Liver (tissue), 9 donors: Measurements from ENCODE around the gene MCTP1. TPM values are rescaled to one million over a fixed set of nuclear protein-coding genes. Genes with fewer than 3 reads are reported as not detected.

Experiments used
- DNase-seq: peaks from one replicate; pipeline ENCODE4 v3.0.0-alpha.2; 2017; ENCODE audit warnings: low spot score
- H3K27ac ChIP-seq, 2 donors: one replicate each; pipeline ENCODE4 v1.7.0; 2013; ENCODE audit warnings: inconsistent platforms in 2 of 2, low read length in 2 of 2, control low read depth in 1 of 2, low read depth in 1 of 2, mild to moderate bottlenecking in 1 of 2
- H3K27me3 ChIP-seq, 4 donors: one replicate each; pipeline versions ENCODE4 v1.6.1 to v1.7.0; 2013; ENCODE audit warnings: low read length in 3 of 4, inconsistent platforms in 1 of 4, mild to moderate bottlenecking in 1 of 4, moderate library complexity in 1 of 4; ENCODE audit not compliant: control insufficient read depth in 4 of 4, insufficient read depth in 4 of 4
- H3K36me3 ChIP-seq, 4 donors: one replicate each; pipeline versions ENCODE4 v1.6.1 to v1.7.0; 2013; ENCODE audit warnings: low read length in 3 of 4, mild to moderate bottlenecking in 3 of 4, low read depth in 1 of 4, moderate library complexity in 1 of 4; ENCODE audit not compliant: control insufficient read depth in 4 of 4, insufficient read depth in 3 of 4
- H3K4me1 ChIP-seq, 4 donors: one replicate each; pipeline versions ENCODE4 v1.6.1 to v1.7.0; 2013; ENCODE audit warnings: low read length in 3 of 4, mild to moderate bottlenecking in 3 of 4, moderate library complexity in 1 of 4; ENCODE audit not compliant: control insufficient read depth in 4 of 4, insufficient read depth in 4 of 4
- H3K4me3 ChIP-seq, 3 donors: one replicate each; pipeline versions ENCODE4 v1.6.1 to v1.7.0; 2013; ENCODE audit warnings: low read length in 3 of 3, control low read depth in 1 of 3, low read depth in 1 of 3, mild to moderate bottlenecking in 1 of 3
- H3K9ac ChIP-seq, 2 donors: one replicate each; pipeline ENCODE4 v1.7.0; 2013; ENCODE audit warnings: low read length in 2 of 2, mild to moderate bottlenecking in 2 of 2, moderate library complexity in 2 of 2, control low read depth in 1 of 2, low read depth in 1 of 2
- H3K9me3 ChIP-seq, 4 donors: one replicate each; pipeline versions ENCODE4 v1.6.1 to v1.7.0; 2013; ENCODE audit warnings: low read length in 3 of 4; ENCODE audit not compliant: control insufficient read depth in 4 of 4
- ATF3 ChIP-seq: IDR thresholded peaks from 2 replicates; pipeline ENCODE4 v1.6.1; 2016; ENCODE audit warnings: antibody characterized with exemption
- CTCF ChIP-seq: fragments of 150-350 bp; IDR thresholded peaks from 2 replicates; pipeline ENCODE4 v1.5.1; 2017; ENCODE audit warnings: improper control_type of control experiment, low read depth, low read length; ENCODE audit not compliant: missing input control
- EGR1 ChIP-seq, 2 donors: IDR thresholded peaks; 2 replicates each; pipeline ENCODE4 v1.6.1; 2016 to 2018; ENCODE audit warnings: antibody characterized with exemption in 2 of 2, low read depth in 2 of 2
- FOXA1 ChIP-seq: IDR thresholded peaks from 2 replicates; pipeline ENCODE4 v1.6.1; 2016; ENCODE audit warnings: antibody characterized with exemption
- GABPA ChIP-seq, 2 donors: IDR thresholded peaks in 1 of 2; conservative IDR thresholded peaks in 1 of 2; 2 replicates each; pipeline ENCODE4 v1.6.1; 2016; ENCODE audit warnings: antibody characterized with exemption in 2 of 2, mild to moderate bottlenecking in 1 of 2, moderate library complexity in 1 of 2
- HNF4A ChIP-seq, 2 donors: conservative IDR thresholded peaks; 2 replicates each; pipeline ENCODE4 v1.6.1; 2016; ENCODE audit warnings: antibody characterized with exemption in 2 of 2, mild to moderate bottlenecking in 2 of 2
- JUND ChIP-seq, 2 donors: IDR thresholded peaks; 2 replicates each; pipeline ENCODE4 v1.6.1; 2016; ENCODE audit warnings: antibody characterized with exemption in 2 of 2
- NR2F2 ChIP-seq: IDR thresholded peaks from 2 replicates; pipeline ENCODE4 v1.6.1; 2016; ENCODE audit warnings: antibody characterized with exemption
- RAD21 ChIP-seq, 2 donors: IDR thresholded peaks; 2 replicates each; pipeline ENCODE4 v1.6.1; 2016; ENCODE audit warnings: antibody characterized with exemption in 2 of 2, mild to moderate bottlenecking in 2 of 2
- REST ChIP-seq: IDR thresholded peaks from 2 replicates; pipeline ENCODE4 v1.6.1; 2016; ENCODE audit warnings: antibody characterized with exemption, mild to moderate bottlenecking
- RXRA ChIP-seq, 2 donors: IDR thresholded peaks; 2 replicates each; pipeline ENCODE4 v1.6.1; 2017 to 2018; ENCODE audit warnings: antibody characterized with exemption in 2 of 2, mild to moderate bottlenecking in 1 of 2
- SP1 ChIP-seq: IDR thresholded peaks from 2 replicates; pipeline ENCODE4 v1.6.1; 2018; ENCODE audit warnings: antibody characterized with exemption, mild to moderate bottlenecking
- TAF1 ChIP-seq: conservative IDR thresholded peaks from 2 replicates; pipeline ENCODE4 v1.6.1; 2016; ENCODE audit warnings: antibody characterized with exemption, mild to moderate bottlenecking
- YY1 ChIP-seq: IDR thresholded peaks from 2 replicates; pipeline ENCODE4 v1.6.1; 2016; ENCODE audit warnings: antibody characterized with exemption, mild to moderate bottlenecking
- ZBTB33 ChIP-seq: IDR thresholded peaks from 2 replicates; pipeline ENCODE4 v1.6.1; 2016; ENCODE audit warnings: antibody characterized with exemption
- WGBS: extraction: QIAGEN DNeasy Blood & Tissue Kit; methylation state at CpG from one replicate; pipeline ENCODE4 v1.1.7; 2013; 5-methylcytosine and 5-hydroxymethylcytosine counted together
- polyA plus RNA-seq, 2 donors: library from polyadenylated mRNA; stranded (reverse) in 1 of 2; unstranded in 1 of 2; fragments of 200-250 nt in 1 of 2; fragments of >200 nt in 1 of 2; fragmentation: Nextera tagmentation in 1 of 2; extraction: Ambion mirVana in 1 of 2; gene quantifications; one replicate each; pipeline versions ENCODE4 v1.2.1 to v1.2.3, GENCODE V29; 2013 to 2015
- total RNA-seq, 2 donors: library from RNA; depleted of rRNA; stranded (reverse); fragments of >200 nt; gene quantifications; one replicate each; pipeline ENCODE4 v1.2.3, GENCODE V29; 2014
- donor health status: healthy.
- donor health status: healthy.
- donor health status: healthy.
- donor health status: healthy.
- donor health status: healthy.

The MCTP1 gene
- total and polyA plus RNA-seq, 4 donors = 0.67 to 7.6 (median 4.3) TPM

- TF ChIP-seq SP1 (no peak), ZBTB33 (no peak), FOXA1 (no peak), RAD21 (IDR thresholded peaks at IDR 0.05) (no peak), GABPA (IDR thresholded peaks at IDR 0.05 in 1 of 2, conservative IDR thresholded peaks at IDR 0.05 in 1 of 2) (no peak), YY1 (no peak), EGR1 (IDR thresholded peaks at IDR 0.05; ENCODE audit: low read depth in 2 of 2) (no peak), HNF4A (conservative IDR thresholded peaks at IDR 0.05) (no peak)
- no peak overlapping the region for H3K27ac ChIP-seq
- 53% methylated on average over 2 of the region's 2 CpGs for WGBS
- no peak for DNase-seq
- H3K27me3 ChIP-seq = peaks cover 2 to 18% (median 9%) of the 10 kb centered on the region in 4 donors
- H3K4me1 ChIP-seq = peaks cover 15 to 20% (median 17%) of the 10 kb centered on the region in 4 donors
- no peaks in the 10 kb centered on the region for H3K36me3 ChIP-seq
- H3K4me3 ChIP-seq = no peak overlapping the region
- H3K9me3 ChIP-seq = no peaks in the 10 kb centered on the region
- no peak overlapping the region for H3K9ac ChIP-seq
These were observed 3.7 kb downstream of the MCTP1 start for GRCh38 chr5:95281226-95281625.

GRCh38 chr5:95280401-95281095 lies 4.3 kb downstream of the MCTP1 start:
- H3K4me1 ChIP-seq = peaks cover 15 to 20% (median 17%) of the 10 kb centered on the region in 4 donors
- no peak for DNase-seq
- H3K27me3 ChIP-seq = peaks cover 2 to 16% (median 9%) of the 10 kb centered on the region in 4 donors
- 57% methylated on average over 8 of the region's 8 CpGs for WGBS
- no peak overlapping the region for H3K9ac ChIP-seq
- no peak overlapping the region for H3K27ac ChIP-seq
- no peaks in the 10 kb centered on the region for H3K9me3 ChIP-seq
- TF ChIP-seq RAD21 (IDR thresholded peaks at IDR 0.05) (no peak), TAF1 (no peak), NR2F2 (no peak), ATF3 (no peak), JUND (IDR thresholded peaks at IDR 0.05) (no peak), FOXA1 (no peak), RXRA (IDR thresholded peaks at IDR 0.05) (no peak), EGR1 (IDR thresholded peaks at IDR 0.05; ENCODE audit: low read depth in 2 of 2) (no peak), REST (no peak), YY1 (no peak), ZBTB33 (no peak), CTCF (no peak)
- H3K4me3 ChIP-seq = no peak overlapping the region
- no peaks in the 10 kb centered on the region for H3K36me3 ChIP-seq
